Activated CD4-positive, alpha-beta T cell treated with anti-CD3 and anti-CD28 coated beads, Interleukin-2, Interleukin-4, amounts not matched to agents 100 ng/mL and 50 ng/mL, durations not matched to agents 16 hours and 8 hours (primary cell): Measurements from ENCODE around the gene AFF1.

Experiments
- DNase-seq: peaks from one replicate; pipeline ENCODE4 v3.0.0-alpha.2; 2020; ENCODE audit warnings: low spot score

The AFF1 gene

DNA sequence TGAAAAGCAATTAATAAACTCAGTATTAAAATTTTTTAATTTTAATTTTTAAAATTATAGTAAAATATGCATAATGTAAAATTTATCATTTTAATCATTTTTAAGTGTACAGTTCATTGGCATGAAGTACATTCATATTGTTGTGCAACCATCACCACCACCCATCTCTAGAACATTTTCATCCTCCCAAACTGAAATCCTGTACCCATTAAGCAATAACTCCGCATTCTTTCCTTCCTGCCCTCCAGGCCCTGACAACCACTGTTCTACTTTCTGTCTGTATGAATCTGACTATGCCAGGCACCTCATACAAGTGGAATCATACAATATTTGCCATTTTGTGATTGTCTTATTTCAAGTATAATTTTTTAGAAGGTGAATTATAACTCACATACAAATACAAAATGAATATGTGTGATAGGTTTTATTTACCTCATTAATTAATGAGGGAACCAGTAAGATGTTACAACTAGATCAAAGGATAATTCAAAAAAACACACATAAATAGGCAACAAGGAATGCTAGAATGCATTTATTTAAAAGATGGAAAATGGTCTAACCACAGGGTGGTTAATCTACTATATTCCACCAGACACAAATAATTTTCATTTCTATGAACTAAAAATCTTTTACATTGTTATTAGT, 13.1 kb upstream of the AFF1 start:
- no peak for DNase-seq

- DNase-seq, result no peak
Observed at GRCh38 chr4:86924811-86925210, 10.0 kb upstream of the AFF1 start.

GRCh38 chr4:86926435-86927086, 8.2 kb upstream of the AFF1 start:
- no peak for DNase-seq

DNA sequence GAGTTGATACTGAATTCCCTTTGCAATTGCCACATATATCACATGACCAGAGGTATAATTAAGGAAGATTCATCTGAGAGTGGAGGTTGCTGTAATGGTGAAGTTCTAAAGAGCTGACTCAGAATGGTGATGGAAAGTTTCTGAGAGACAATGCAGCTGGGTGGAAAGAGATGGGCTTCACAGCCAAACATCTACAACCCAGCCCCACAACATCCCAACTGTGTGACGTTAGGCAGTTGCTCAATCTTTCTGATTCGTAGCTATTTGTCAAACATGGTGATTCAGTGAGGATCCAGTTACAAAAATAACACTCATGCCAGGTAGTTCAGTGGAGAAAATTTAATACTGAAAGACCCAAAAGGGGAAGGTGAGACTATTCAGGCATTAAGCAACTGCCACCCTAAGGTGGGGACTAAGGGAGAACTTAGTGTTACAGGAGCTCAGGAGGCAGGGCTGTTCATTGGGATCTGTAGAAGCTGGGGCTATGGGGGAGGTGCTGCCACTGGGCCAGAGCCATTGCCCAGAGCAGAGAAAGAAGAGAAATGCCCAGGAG, 6.9 kb upstream of the AFF1 start:
- no peak for DNase-seq

DNA sequence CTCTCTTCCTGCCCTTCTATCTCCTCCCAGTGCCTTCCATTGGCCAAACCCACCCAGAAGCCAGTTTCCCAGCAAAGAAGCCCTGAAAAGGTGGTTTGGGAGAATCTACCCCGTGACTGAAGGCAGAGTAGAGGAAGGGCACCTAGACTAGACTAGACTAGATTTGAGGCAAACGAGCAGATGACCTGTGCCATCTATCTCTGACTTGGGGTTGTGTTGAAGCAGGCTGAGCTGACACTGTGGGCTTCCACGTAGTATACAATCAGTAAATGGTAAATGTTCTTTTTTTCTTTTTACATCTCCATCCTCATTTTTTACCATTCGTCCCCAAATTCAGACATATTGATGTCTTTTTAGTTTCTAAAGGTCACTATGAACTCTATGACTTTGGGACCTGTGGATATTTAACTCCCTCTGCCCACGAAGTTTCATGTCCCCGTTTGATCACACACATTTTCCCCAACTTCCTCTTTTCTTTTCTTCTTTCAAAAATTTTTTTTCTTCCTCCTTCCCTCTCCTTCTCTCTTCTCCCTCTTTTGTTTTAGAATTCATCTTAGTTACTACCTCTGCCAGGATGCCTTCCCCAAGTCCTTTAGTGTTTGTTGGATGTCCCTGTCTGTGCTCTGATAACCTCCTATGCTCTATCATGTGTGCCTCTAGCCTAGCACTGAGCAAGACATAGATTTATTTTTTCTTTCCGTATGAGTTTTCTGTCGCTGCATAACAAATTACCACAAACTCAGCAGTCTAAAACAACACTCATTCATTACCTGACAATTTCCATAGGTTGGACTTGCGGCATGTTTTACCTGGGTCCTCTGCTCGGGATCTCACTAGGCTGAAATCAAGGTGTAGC, 6.2 kb upstream of the AFF1 start:
- DNase-seq, result no peak

DNA sequence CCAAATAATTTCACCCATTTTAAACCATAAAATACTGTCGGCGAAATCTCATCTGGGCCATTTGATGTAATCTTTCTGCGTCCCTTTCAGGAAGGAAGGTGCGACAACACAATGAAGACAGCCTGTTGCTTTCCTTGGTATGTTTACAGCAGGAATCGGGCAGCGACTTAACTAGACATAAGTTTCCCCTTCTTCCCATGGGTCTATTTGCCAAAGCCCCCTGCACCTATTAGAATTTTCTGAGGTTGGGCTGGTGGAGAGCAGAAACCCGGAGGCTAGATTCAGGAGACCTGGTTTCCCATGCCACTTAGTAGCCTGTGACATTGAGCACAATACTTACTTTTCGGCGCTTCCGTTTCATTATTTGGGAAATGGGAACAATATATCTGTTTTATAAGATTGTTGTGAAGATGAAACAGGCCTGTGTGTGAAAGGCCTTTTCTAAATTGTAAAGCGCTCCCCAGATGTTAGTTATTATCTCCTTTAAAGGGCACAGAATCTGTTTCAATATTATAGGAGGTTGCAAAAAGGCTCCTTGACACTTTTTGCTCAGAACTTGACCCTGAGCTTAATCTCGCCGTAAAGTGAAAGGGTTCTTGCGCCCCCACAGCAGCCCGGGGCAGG, 552 bp upstream of the AFF1 start:
- no peak for DNase-seq

DNA sequence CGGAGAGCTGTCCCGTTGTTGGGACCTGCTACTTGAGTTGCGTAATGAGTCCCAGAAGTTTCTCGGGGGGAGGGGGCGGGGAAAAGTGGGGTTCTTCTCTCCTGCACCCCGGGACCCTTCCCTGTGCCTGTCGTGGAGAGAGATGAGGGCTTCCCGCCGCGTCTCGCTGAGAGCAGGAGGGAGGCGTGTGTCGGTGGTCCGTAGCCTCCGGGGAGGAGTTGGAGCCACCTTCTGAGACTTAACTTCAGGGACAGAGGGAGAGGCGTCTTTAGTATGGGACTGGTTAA, 698 bp downstream of the AFF1 start:
- no peak for DNase-seq

DNA sequence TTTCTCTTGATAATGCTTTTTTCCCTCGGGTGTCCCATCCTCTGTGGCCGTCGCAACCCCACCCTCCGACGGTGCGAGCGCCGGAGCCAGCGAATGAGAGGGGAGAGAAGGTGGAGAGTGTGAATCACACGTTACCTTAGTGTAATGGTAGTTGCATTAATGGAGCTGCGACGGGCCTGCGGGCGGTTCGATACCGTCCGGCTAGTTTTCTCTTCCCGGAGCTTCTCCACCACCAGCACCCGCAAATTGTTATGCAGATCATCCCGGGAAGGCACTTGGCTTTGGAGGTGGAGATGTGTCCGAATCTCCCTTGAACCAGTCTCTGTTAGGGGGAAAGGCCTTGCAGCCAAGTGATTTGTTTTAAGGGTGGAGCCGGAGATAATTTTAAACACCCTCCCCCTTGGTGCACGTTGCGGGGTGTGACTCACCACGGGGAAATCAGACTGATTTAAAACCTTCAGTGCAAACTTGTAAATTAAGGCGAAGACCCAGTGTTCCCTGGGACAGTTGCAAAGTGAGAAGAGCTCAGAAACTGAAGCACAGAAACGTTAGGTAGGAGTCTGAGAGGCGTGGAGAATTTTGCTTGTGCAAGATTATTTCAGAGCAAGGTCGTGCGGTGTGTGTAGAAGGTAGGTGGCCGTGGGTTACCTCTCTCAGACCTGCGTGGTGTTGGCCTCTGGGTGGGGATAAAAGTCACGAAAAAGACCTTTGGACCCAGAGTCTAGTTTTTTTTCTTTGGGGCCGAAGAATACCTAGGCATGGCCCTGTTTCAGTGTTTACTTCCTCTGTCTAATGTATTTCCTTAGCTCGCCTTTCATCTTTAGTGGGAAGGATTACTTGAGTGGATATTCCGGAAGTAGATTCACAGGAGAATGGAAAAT, 1.3 kb downstream of the AFF1 start:
- peak; percentile 80 for DNase-seq

GRCh38 chr4:86938771-86939520, 4.1 kb downstream of the AFF1 start:
- peak; percentile 39 for DNase-seq

- DNase-seq, result peak; percentile 37
Observed at GRCh38 chr4:86939729-86940575, 5.1 kb downstream of the AFF1 start.

DNA sequence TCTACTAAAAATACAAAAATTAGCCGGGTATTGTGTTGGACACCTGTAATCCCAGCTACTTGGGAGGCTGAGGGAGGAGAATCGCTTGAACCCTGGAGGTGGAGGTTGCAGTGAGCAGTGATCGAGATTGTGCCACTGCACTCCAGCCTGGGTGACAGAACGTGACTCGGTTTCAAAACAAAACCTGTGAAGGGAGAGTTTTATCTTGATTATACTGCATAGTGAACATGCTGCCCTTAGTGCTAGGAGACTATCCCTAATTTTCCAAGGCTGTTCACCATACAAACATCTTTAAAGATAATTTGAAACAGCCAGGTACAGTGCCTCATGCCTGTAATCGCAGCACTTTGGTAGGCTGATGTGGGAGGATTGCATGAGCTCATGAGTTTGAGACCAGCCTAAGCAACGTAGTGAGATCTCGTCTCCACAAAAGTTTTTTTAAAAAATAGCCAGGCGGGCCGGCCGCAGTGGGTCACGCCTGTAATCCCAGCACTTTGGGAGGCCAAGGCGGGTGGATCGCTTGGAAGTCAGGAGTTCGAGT, 6.2 kb downstream of the AFF1 start:
- DNase-seq, result no peak

GRCh38 chr4:86942185-86942666, 7.4 kb downstream of the AFF1 start:
- no peak for DNase-seq

DNA sequence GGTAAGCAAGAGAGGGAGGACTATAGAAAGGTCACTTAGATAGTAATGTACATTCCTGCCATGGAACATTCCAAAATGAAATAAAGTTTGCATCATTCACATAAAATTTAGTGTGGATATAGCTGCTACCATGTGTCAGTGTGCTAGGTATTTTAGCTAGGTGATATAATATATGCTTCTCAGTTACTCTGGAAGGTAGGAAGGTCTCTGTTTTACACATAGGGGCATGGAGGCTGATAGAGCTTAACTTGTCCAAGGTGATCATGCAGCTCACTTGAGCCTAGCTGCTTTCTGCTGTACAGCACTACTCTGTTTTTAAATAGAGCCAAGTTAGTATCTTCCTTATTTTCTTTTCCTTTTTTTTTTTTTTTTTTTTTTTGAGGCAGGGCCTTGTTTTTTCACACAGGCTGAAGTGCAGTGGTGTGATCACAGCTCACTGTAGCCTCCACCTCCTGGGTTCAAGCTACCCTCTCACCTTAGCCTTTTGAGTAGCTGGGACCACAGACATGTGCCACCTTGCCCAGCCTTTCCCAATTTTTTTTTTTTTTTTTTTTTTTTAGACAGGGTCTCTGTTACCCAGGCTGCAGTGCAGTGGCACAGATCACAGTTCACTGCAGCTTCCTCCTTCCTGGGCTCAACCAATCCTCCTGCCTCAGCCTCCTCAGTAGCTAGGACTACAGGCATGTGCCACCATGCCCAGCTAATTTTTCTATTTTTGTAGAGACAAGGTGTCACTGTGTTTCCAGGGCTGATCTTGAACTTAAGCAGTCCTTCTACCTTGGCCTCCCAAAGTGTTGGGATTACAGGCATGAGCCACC, 10.4 kb downstream of the AFF1 start:
- DNase-seq, result no peak

DNA sequence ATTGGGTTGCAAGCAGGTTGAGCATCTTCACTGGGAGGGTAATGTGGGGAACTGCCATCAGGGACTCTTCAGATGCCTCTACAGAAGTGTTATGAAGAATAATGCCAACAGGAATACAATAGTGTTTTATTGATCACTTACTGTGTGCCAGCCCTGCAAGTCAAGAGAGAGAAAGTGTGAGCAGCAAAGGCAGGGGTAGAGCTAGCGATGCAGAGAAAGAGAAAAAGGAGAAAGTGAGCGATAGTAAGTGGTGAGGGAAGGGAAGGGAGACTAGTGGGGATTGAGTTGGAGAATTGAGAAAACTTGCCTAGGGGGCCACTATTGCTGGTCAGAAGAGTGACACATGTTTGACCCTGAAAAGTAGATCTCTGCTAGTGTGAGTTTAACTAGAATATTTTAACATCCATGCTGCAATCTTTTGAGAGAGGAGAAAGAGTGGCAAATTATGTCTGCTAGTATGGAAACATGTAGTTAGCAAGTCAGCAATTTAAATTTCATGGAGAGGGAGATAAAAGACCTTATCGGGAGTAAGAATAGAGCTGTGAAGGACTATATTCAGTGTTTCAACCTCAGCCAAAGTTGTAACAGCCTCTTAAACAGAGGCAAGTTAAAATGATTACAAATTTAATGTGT, 12.2 kb downstream of the AFF1 start:
- DNase-seq, result no peak

DNA sequence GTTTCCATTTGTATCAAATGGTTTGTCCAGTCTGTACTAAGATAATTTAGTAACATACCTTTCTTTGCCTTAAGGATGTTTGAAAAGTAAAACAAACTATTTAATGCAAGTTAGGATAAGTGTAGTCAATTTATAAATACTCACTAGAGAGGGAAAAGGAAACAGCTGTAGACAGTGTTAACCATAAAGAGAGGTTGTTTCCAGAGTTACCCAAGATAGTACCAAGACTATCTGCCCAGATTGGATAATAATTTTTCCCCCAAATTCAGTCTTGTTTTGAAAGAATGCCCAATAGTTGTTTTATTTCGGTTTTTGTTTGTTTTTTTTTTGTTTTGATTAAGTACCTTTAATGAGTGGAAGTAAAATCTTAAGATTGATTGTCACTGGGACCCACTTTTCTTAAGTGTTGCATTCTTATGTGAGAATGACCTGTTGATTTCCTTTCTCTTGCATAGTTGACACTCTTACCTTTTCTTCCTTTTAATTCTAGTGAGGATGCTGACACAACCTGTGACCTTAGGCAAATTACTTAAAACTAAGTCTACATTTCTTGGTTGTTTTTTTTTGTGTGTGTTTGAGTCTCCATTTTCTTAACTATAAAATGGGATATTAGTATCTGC, 12.8 kb downstream of the AFF1 start:
- no peak for DNase-seq

- DNase-seq, result no peak
Observed at GRCh38 chr4:86948276-86948675, 13.5 kb downstream of the AFF1 start.

GRCh38 chr4:86950831-86951525, 16.2 kb downstream of the AFF1 start:
- no peak for DNase-seq
